Spinal cord (tissue), 10 donors: ENCODE results near the gene RREB1. TPM values are rescaled to one million over a fixed set of nuclear protein-coding genes. Genes with fewer than 3 reads are reported as not detected.

ENCODE experiments used
- DNase-seq, 6 donors: peaks; one replicate each; pipeline versions ENCODE4 v3.0.0 to v3.0.0-alpha.2; 2013 to 2015; ENCODE audit warnings: low spot score in 6 of 6, low read depth in 4 of 6
- H3K27ac ChIP-seq: one replicate; pipeline ENCODE4 v1.5.1; 2013; ENCODE audit warnings: low read depth, low read length, control low read depth
- H3K27me3 ChIP-seq: one replicate; pipeline ENCODE4 v1.6.1; 2013; ENCODE audit warnings: low read length; ENCODE audit not compliant: control insufficient read depth, insufficient read depth
- H3K36me3 ChIP-seq: one replicate; pipeline ENCODE4 v1.6.1; 2013; ENCODE audit warnings: low read length; ENCODE audit not compliant: control insufficient read depth, insufficient read depth
- H3K4me1 ChIP-seq: one replicate; pipeline ENCODE4 v1.6.1; 2013; ENCODE audit warnings: low read length; ENCODE audit not compliant: control insufficient read depth, insufficient read depth
- H3K4me3 ChIP-seq: one replicate; pipeline ENCODE4 v1.5.1; 2013; ENCODE audit warnings: low read depth, low read length, control low read depth
- H3K9me3 ChIP-seq: one replicate; pipeline ENCODE4 v1.6.1; 2013; ENCODE audit warnings: low read length; ENCODE audit not compliant: control insufficient read depth, insufficient read depth
- WGBS: methylation state at CpG from one replicate; pipeline ENCODE4 v1.1.5; 2013; ENCODE audit warnings: missing lambda C conversion rate; ENCODE audit not compliant: insufficient coverage; 5-methylcytosine and 5-hydroxymethylcytosine counted together
- polyA plus RNA-seq, 2 donors: library from polyadenylated mRNA; unstranded; fragments of 120-200 nt; gene quantifications; one replicate each; pipeline ENCODE4 v1.2.1, GENCODE V29; 2013; ENCODE audit not compliant: insufficient read length in 2 of 2
- total RNA-seq, 2 donors: library from RNA; depleted of rRNA in 1 of 2; stranded (reverse); fragments of 120-200 nt in 1 of 2; fragments of >200 nt in 1 of 2; gene quantifications; one replicate each; pipeline versions ENCODE4 v1.2.3 to v1.2.4, GENCODE V29; 2013 to 2014
- donor health status: healthy.

Gene RREB1
- total and polyA plus RNA-seq, 4 donors = 7.2 to 16.4 (median 10.3) TPM

GRCh38 chr6:7142918-7143475 lies 35.2 kb downstream of the RREB1 start:
- Histone ChIP-seq H3K27ac (peak overlapping the region; percentile 79), H3K27me3 (peaks cover 5% of the 10 kb centered on the region), H3K4me3 (no peak overlapping the region), H3K9me3 (no peaks in the 10 kb centered on the region), H3K36me3 (no peaks in the 10 kb centered on the region), H3K4me1 (peaks cover 44% of the 10 kb centered on the region)
- DNase-seq = peak in 1 of 6 donors; percentile 64
- WGBS = 61% methylated on average over 4 of the region's 6 CpGs

GRCh38 chr6:7143476-7143974 lies 35.8 kb downstream of the RREB1 start:
- WGBS = 20% methylated on average over 4 of the region's 7 CpGs
- Histone ChIP-seq H3K4me3 (no peak overlapping the region), H3K4me1 (peaks cover 44% of the 10 kb centered on the region), H3K27me3 (peaks cover 5% of the 10 kb centered on the region), H3K36me3 (no peaks in the 10 kb centered on the region), H3K27ac (peak overlapping the region; percentile 79), H3K9me3 (no peaks in the 10 kb centered on the region)
- DNase-seq = peak in 4 of 6 donors; percentile 57 to 86 (median 70)

- Histone ChIP-seq H3K27me3 (peaks cover 5% of the 10 kb centered on the region), H3K4me3 (no peak overlapping the region), H3K36me3 (no peaks in the 10 kb centered on the region), H3K9me3 (no peaks in the 10 kb centered on the region), H3K27ac (peak overlapping the region; percentile 89), H3K4me1 (peaks cover 41% of the 10 kb centered on the region)
- WGBS = 100% methylated on average over 1 of the region's 7 CpGs
- no peak for DNase-seq
Observed at GRCh38 chr6:7144872-7145584, 37.3 kb downstream of the RREB1 start.

DNA sequence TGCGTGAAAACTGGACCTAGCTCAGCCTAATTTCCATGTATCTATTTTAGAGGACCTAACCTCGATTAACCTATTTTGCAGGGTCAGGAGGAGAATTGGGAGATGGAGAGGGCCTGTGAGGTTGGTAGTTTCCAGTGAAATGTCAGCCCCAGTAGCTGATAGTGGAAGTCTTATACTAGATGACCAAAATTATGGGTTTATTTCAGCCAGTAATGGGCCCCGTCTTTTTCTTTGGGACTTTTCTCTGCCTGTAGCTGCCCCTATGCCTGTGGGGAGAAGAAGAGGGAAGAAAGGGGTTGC lies 37.8 kb downstream of the RREB1 start:
- H3K27ac ChIP-seq = peak overlapping the region; percentile 89
- WGBS = no CpG with 5 or more reads among the region's 3 CpGs
- H3K36me3 ChIP-seq = no peaks in the 10 kb centered on the region
- H3K27me3 ChIP-seq = peaks cover 5% of the 10 kb centered on the region
- H3K4me3 ChIP-seq = no peak overlapping the region
- no peak for DNase-seq
- H3K4me1 ChIP-seq = peaks cover 41% of the 10 kb centered on the region
- H3K9me3 ChIP-seq = no peaks in the 10 kb centered on the region

GRCh38 chr6:7145885-7146828 lies 38.4 kb downstream of the RREB1 start:
- Histone ChIP-seq H3K4me3 (no peak overlapping the region), H3K9me3 (no peaks in the 10 kb centered on the region), H3K4me1 (peaks cover 42% of the 10 kb centered on the region), H3K27ac (peak overlapping the region; percentile 89), H3K27me3 (peaks cover 5% of the 10 kb centered on the region), H3K36me3 (no peaks in the 10 kb centered on the region)
- peak in 2 of 6 donors; percentile 39 to 62 for DNase-seq
- 55% methylated on average over 15 of the region's 19 CpGs for WGBS

GRCh38 chr6:7147051-7147671 lies 39.4 kb downstream of the RREB1 start:
- H3K27ac ChIP-seq = peak overlapping the region; percentile 89

GRCh38 chr6:7148100-7148822 lies 40.5 kb downstream of the RREB1 start:
- Histone ChIP-seq H3K27me3 (peaks cover 3% of the 10 kb centered on the region), H3K9me3 (no peaks in the 10 kb centered on the region), H3K4me1 (peaks cover 25% of the 10 kb centered on the region), H3K4me3 (no peak overlapping the region), H3K27ac (peak overlapping the region; percentile 8), H3K36me3 (no peaks in the 10 kb centered on the region)
- DNase-seq = no peak
- WGBS = no CpG with 5 or more reads among the region's 5 CpGs

More at GRCh38 chr6:7147051-7147671, 39.4 kb downstream of the RREB1 start:
- 71% methylated on average over 1 of the region's 7 CpGs for WGBS
- Histone ChIP-seq H3K9me3 (no peaks in the 10 kb centered on the region), H3K27me3 (peaks cover 5% of the 10 kb centered on the region), H3K4me3 (no peak overlapping the region), H3K4me1 (peaks cover 36% of the 10 kb centered on the region), H3K36me3 (no peaks in the 10 kb centered on the region)
- no peak for DNase-seq

DNA sequence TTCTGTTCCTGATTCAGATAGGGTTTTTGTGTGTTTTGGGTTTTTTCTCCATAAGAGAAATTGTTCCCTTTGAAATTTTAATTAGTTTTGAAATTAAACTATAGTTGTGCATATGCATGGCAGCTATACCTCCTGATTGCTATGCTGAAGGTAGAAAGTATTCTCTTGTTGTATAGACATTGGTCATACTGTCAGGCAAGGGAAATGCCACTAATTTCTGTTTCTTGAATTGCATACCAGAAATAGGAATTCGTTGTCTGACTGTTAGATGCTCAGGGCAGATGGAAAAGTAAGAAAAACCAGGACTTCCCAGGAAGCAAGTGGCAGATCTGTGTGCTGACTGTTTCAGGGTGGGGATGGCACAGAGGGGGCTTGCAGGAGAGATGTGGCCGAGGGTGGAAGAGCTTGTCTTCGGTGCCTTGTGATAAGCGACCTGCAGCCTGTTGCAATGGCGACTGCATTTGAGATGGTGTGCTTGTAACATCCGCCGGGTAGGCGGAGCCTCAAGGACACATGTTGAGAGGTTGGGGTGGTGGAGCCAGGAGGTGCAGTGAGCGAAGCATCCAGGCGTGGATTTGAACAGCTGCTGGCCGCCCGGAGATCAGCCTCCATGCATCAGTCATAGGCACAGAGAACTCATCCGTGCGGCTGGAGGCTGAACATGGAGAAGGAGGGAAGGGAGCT lies 42.8 kb downstream of the RREB1 start:
- 59% methylated on average over 14 of the region's 14 CpGs for whole genome bisulfite sequencing
- Histone ChIP-seq H3K4me3 (no peak overlapping the region), H3K27me3 (peaks cover 3% of the 10 kb centered on the region), H3K4me1 (peaks cover 30% of the 10 kb centered on the region), H3K9me3 (no peaks in the 10 kb centered on the region), H3K27ac (peak overlapping the region; percentile 51), H3K36me3 (no peaks in the 10 kb centered on the region)
- peak in 1 of 6 donors; percentile 71 for DNase-seq
